Upper lobe of right lung (tissue), 1 donor: ENCODE results near the gene LARP6. TPM values are rescaled to one million over a fixed set of nuclear protein-coding genes. Genes with fewer than 3 reads are reported as not detected.

Experiments
- ATAC-seq: fragments of 200-7000 bp; cut with Tn5 transposase; one replicate; pipeline ENCODE4 v1.9.1; 2020; ENCODE audit warnings: mild to moderate bottlenecking, moderate library complexity
- DNase-seq: peaks from one replicate; pipeline ENCODE4 v3.0.0-alpha.2; 2020
- H3K27ac ChIP-seq: fragments of 200-600 bp; one replicate; pipeline ENCODE4 v1.8.0; 2022
- H3K27me3 ChIP-seq: fragments of 200-600 bp; one replicate; pipeline ENCODE4 v1.8.0; 2022; ENCODE audit warnings: mild to moderate bottlenecking
- H3K36me3 ChIP-seq: fragments of 200-600 bp; one replicate; pipeline ENCODE4 v1.8.0; 2022
- H3K4me1 ChIP-seq: fragments of 200-600 bp; one replicate; pipeline ENCODE4 v1.8.0; 2022
- H3K4me3 ChIP-seq: fragments of 200-600 bp; one replicate; pipeline ENCODE4 v1.8.0; 2022; ENCODE audit warnings: mild to moderate bottlenecking
- H3K9me3 ChIP-seq: fragments of 200-600 bp; one replicate; pipeline ENCODE4 v1.8.0; 2022
- CTCF ChIP-seq: fragments of 200-600 bp; IDR thresholded peaks from one replicate; pipeline ENCODE4 v1.8.0; 2022; ENCODE audit warnings: antibody characterized with exemption
- intact Hi-C: fragments of 100-400 bp; cut with DNase I; formaldehyde crosslinking; loops from one replicate; pipeline ENCODE4 v1.11.0; 2022
- long read RNA-seq: library from polyadenylated mRNA; unstranded; transcript quantifications from one replicate; pipeline ENCODE4 v2.0.0, GENCODE V29; 2021
- total RNA-seq: library from RNA; stranded (reverse); fragmentation: NEBNext Ultra II Directional; extraction: Animal tissue kit (Norgen Biotek cat#: 25700); gene quantifications from one replicate; pipeline ENCODE4 v1.2.1, GENCODE V29; 2021
- donor health status: DM: no; HTN: yes; CAD: no; lungs with severe emphysema.

Gene LARP6
- total RNA-seq, result 6.2 TPM
- long read RNA-seq, full-length matches to known transcripts, result 9 of 10 reads
- long read RNA-seq, partial matches to known transcripts, result 0 of 10 reads
- long read RNA-seq, other reads (novel, unspliced or antisense), result 1 of 10 reads

- Histone ChIP-seq H3K27ac (peak within 1 kb of the TSS; percentile 81), H3K4me3 (peak within 1 kb of the TSS; percentile 60), H3K27me3 (peaks cover 19% of the 10 kb centered on the region), H3K9me3 (no peaks in the 10 kb centered on the region), H3K36me3 (no peaks in the 10 kb centered on the region), H3K4me1 (peaks cover 17% of the 10 kb centered on the region)
- no peak for TF ChIP-seq CTCF
- DNase-seq (no peak), ATAC-seq (peak; percentile 77)
- intact Hi-C loops, result no loop called here
Observed at GRCh38 chr15:70853973-70854665, at the start of gene LARP6. Gene LARP6 (minus strand): TSS chr15:70854157. CDS start chr15:70854088, 69 bp downstream.

- H3K27me3 ChIP-seq, result no peaks in the 10 kb centered on the region
- no peak overlapping the region for H3K27ac ChIP-seq
- H3K4me3 ChIP-seq, result no peak overlapping the region
- TF ChIP-seq CTCF, result no peak
- ATAC-seq, result no peak
- H3K9me3 ChIP-seq, result no peaks in the 10 kb centered on the region
- no peaks in the 10 kb centered on the region for H3K36me3 ChIP-seq
- no peaks in the 10 kb centered on the region for H3K4me1 ChIP-seq
- DNase-seq, result no peak
- intact Hi-C loops, result no loop called here
Observed at GRCh38 chr15:70902107-70902506, 48.1 kb upstream of the LARP6 start.

GRCh38 chr15:70892912-70893560 is 39.1 kb upstream of the LARP6 start:
- peak; percentile 46 for TF ChIP-seq CTCF
- DNase-seq, result no peak
- intact Hi-C loops, result no loop called here
- peaks cover 5% of the 10 kb centered on the region for H3K4me1 ChIP-seq
- peak overlapping the region; percentile 72 for H3K27ac ChIP-seq
- peaks cover 7% of the 10 kb centered on the region for H3K36me3 ChIP-seq
- H3K27me3 ChIP-seq, result no peaks in the 10 kb centered on the region
- peak; percentile 34 for ATAC-seq
- peak overlapping the region; percentile 67 for H3K4me3 ChIP-seq
- H3K9me3 ChIP-seq, result no peaks in the 10 kb centered on the region

- intact Hi-C loops, result no loop called here
- Histone ChIP-seq H3K27ac (peak within 1 kb of the TSS; percentile 72), H3K4me3 (peak within 1 kb of the TSS; percentile 67)
Observed at GRCh38 chr15:70892002-70892911, 38.3 kb upstream of the LARP6 start, which contains the start of the genes LRRC49 and THAP10. Gene LRRC49 (plus strand): TSS chr15:70892826. CDS start chr15:70892895, 69 bp downstream. Gene THAP10 (minus strand): TSS chr15:70892433. CDS start chr15:70892272, 161 bp downstream.

More at GRCh38 chr15:70892002-70892911, 38.3 kb upstream of the LARP6 start, which contains the start of the genes LRRC49 and THAP10:
- no peak for TF ChIP-seq CTCF
- peak; percentile 98 for ATAC-seq
- Histone ChIP-seq H3K36me3 (peaks cover 7% of the 10 kb centered on the region), H3K4me1 (peaks cover 5% of the 10 kb centered on the region), H3K9me3 (no peaks in the 10 kb centered on the region), H3K27me3 (no peaks in the 10 kb centered on the region)
- peak; percentile 92 for DNase-seq
